Erythroblast (primary cell): ENCODE data around the gene PTPRD.

Source experiments
- GATA1 ChIP-seq: IDR thresholded peaks from 2 replicates; pipeline ENCODE4 v1.6.1; 2011; ENCODE audit warnings: low read depth, mild to moderate bottlenecking, control low read depth, low read length, moderate library complexity
- POLR2A ChIP-seq: IDR thresholded peaks from 2 replicates; pipeline ENCODE4 v1.6.1; 2011; ENCODE audit warnings: mild to moderate bottlenecking, low read length

DNA sequence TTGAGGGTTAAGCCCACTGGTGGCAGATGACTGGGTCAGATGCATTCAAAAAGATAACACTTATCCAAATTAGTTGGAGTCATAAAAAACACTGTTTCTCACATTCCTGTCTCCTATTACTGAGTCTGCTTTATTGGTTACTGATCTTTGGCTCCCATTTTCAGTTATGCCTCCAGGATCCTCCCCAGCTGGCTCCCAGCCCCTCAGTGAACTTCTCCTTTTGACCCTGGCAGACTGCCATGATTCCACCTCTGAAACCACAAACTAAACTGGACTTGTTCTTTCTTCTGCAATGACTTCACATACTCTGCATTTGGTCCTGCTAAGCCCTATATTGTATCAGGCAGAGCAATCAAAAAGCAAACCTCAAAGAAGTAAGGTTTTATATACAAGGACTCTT lies 1952.4 kb downstream of the PTPRD start:
- no peak for TF ChIP-seq POLR2A
- no peak for TF ChIP-seq GATA1
